NCI-H1930 (cell line): ENCODE data around the gene ASIC4.

Source experiments
- DNase-seq, 2 experiments: peaks; one replicate each; lab custom pipeline; 2025; lab: John Stamatoyannopoulos, UW

Gene ASIC4

DNA sequence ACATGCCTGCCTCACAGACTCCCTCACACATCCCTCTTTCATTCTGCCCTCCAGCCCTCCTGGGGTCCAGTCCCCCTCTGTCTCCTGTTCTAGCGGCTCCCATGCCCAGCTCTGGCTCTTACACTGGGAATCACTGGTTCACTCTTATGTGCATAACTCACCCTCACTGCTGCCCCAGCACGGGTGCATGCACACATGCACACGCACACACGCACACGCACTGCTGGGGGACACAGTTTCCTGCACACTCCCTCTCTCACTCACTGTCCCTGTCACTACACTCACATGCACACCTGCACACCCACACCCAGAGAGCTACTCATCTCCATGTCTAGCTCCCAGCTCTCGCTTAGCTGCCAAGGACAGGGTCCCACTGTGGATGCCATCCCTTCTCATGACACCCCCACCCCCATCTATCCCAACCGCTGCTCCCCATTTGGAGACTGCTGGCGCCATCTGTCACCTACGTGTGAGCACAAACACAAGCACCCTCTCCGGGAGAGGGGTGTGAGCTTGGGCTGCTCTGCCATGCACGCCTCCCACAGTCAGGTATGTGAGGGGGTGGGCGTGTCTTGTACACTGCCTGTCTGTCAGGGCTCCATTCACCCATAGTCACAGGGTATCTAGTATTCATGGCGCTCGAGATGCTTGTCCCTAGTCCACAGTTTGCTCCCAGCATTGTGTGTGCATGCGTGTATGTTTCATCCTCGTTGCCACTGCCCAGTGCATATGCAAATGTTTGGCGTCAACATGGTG lies 1.8 kb downstream of the ASIC4 start:
- no peak for DNase-seq

DNA sequence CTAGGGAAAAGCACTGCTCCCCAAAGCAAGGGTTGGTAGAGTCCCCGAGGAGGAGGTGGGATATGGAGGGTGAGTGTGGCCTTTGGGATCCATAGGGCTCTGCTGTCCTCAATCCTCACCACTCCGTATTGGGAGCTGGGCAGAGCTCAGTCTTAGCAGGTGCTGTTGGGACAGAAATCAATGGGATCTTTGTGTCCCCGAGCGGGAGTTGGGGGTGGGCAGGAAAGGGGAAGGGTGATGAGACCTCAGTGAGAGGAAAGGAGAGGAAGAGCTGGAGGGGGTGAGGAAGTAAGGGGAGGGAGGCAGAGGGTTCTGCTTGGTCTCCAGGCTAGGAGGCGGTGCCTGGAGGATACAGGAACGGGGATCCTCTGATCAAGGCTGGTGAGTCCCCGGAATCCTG lies 2.6 kb downstream of the ASIC4 start:
- DNase-seq = no peak

DNA sequence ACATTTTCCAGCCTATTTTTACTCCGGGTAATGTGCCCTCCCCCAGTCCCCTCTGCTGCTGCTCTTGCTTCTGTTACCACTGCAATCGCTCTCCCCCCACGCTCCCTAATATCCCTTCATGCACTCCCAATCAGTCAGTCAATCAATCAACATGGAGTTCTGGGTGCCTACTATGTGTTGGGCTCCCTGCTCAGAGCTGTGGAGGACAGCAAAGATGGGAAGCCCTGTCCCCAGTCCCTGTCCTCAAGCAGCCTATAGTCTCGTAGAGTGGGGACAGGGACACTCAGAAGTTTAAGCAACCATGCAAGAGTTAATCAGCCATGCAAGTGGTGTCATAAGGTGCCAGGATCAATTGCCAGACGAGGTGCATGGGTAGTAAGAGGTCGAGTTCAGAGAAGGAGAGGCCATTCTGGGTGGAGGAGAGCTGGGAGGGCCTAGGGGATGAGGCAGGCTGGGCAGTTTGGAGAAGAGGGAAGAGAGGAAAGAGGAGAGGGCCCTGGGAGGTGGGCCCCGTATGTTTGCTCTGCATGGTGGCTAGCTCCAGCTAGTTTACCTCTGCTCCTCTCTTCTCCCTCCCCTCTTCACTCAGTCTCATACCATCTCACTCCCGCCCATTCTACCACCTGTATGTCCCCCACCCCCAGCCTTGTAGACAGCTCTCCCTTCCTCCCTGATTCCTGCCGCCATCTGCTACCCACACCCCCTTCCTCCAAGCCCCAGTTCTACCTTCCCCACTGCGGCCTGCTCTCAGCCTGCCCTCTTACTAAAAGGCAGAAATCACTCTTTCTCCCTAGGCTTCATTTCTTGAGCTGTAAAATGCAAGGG lies 3.9 kb downstream of the ASIC4 start:
- DNase-seq = no peak

DNA sequence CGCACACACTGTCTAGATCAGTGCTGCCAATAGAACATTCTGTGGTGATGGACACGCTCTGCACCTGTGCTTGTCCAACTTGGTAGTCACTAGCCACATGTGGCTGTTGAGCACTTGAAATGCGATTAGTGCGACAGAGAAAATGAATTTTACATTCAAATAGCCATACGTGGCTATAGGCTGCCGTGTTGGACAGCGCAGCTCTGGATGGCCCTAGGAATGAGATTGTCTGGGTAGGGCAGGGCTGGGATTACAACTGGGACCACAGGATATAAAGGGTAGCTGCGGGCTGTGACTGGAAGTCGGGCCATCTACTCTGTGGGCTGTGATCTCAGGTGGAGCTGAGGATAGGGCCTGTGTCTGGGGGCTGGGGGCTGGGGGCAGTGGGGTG lies 5.2 kb downstream of the ASIC4 start:
- no peak for DNase-seq

DNA sequence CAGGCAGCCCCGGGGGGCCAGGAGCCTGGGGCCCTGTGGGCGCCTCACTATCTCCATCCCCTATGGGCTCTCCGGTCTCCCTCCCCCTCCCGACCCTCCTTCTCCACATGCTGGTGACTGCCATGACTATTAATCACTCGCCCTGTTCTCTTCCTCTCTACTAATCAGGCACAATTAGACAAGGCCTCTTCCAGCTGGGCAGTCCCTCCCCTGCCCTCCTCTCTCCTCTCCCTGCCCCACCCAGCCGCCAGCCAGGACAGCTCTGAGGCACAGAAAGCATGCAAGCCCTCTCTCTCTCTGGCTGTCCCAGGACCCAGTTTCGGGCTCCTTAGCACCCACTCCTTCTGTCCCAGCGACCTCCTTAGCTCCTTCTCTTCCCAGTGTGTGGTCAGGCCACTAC lies 5.8 kb downstream of the ASIC4 start:
- no peak for DNase-seq

DNA sequence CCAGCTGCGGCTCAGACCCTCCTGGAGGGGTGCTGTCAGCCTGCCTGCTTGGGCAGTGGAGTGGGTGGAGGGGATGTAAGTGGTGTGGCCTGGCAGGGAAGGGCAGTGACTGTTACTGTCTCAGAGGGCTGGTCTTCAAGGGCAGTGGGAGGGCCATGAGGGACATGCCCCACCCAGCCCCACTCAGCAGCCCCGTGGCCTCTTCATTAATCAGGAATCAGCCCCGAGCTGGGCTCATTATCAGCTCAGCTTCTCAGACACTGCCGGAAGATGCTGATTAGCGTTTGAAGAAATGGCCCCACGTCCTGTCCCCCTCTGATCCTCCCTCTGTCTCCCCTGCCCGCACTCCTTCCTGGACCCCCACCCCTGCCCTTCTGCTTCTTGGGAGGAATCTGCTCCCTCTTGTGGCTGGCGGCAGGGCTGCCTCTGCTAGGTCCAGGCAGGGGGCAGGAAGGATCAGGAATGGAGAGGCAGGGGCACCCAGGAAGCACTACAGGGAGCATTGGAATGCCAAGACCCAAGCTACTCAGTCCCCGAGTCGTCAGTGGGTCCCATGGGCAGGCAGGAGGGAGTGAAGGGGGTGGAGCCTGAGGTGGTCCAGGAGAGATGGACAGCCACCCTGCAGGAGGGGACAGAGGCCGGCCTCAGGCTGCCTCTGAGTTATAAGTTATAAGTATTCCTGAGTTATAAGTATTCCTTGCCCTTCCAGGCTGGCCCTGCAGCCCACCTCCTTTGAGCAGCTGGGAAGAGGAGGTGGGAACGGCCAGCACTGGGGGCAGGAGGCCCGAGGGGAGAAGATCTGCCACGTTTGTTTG lies 7.0 kb downstream of the ASIC4 start:
- DNase-seq = peak; percentile 45 to 60

DNA sequence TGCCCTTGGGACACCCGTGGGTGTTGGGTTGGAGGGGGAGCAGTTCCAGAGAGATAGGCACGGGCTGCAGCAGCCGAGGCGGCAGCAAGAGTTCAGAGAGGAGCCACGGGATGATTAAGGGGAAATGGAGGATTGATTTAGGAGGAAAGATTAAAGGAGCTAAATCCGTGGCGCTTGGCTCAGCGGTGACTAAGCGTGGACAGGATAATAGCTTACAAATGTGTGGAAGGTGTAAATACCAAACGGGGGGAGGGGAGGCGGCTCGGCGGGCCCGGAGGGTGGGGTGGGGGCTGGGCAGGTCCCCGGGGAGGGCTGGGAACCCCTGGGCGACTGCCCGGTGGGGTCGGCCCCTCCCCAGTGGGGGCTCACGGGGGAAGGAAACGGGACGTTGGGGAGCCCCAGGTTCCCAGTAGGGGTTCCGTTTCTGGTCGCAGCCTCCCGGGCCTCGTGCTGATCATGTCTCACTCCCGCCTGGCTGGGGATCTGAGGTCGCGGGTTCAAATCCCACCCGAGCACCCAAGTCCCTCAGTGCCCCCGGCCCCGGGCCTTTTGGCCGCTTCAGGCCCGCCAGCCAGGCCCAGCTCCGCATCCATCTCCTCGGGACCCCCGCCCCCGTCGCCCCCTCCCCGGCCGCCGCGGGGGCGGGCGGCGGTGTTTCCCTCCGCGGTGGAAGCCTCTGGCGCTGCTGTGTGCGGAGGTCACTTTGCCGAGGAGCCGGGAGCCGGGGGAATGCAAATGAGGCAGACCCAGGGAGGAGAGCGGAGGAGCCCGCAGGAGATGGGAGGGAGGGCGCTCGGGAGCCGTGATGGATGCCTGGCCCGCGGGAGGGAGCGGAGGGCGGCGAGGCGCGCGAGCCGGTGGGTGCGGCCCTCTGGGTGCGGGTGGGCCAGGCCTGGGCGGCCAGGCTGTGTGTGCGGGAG lies 8.1 kb downstream of the ASIC4 start:
- DNase-seq = no peak

DNA sequence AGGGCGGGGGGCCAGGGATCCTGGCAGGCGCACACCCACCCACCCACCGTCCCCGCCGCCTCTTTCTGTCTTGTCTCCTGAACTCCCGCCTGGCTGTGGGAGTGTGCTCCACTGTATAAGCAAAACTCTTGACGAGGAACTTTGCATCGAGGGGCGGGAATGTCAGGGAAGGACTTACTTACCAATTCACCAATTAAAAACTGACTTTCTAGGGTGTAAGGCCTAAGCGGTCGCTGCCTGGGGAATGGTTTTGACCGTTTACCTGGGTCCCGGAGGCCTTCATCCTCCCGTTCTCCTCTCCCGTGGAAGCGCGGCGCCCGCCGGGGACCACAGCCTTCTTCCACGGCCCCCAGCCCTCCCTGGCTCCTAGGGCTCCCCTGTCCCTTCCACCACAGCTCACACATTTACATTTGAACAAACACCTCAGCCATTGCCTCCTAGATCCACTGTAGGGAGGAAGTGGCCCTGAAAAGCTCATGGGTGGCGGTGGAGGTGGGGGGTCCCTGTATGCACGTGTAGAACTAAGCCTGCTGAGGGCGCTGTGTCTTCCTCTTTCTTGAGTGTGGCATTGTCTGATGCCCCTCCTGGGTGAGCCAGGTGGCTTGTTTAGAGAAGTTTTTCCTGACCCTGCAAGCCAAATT lies 8.9 kb downstream of the ASIC4 start:
- DNase-seq = no peak

DNA sequence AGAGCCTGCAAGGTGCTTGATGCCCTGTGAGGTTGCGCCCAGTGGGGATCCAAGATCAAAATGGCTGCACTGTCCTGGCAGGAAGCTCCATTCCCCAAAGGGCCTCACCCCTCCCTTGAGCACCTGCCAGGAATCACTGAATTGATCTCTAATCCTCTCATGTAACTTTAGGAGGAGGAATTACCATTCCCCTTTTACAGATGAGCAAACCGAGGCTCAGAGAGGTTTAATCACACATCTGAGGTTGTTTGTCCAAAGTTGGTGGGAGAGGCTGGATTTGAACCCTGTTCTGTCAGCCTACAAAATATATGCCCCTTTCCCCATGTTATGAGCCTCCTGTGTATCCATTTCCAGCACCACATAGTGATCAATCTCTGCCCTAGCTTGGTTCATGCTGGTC lies 10.5 kb downstream of the ASIC4 start:
- no peak for DNase-seq

DNA sequence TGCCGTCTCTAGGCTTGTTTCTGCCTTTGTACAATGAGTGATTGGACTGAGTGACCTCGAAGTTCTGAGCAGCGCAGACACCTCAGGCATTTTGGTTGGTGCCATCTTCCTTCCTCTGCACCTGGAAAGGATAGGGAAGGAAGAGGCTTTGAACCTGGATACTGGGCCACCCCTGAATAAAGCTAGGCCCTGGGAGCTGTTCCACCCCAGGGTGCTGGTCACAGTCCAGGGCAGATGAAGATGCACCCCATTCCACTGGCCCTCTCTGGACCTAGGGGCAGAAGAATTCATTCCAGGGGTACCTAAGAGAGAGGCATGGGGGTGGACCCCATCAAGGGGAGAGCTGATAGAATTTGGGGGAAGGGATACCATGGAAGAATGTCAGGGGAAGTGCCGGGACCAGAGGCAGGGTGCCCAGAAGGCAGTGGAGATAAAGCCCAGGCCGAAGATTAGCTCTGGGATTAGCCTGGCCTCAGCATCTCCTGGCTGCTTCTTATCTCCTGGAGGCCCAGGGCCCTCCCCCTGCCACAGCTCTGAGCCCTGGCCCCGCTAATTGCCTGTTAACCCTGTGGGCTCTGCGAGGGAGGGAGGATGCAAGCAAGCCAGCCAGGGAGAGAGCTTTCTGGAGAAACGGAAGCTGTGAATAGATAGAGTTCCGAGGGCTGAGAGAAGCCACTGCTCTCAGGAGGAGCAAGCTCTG lies 11.4 kb downstream of the ASIC4 start:
- no peak for DNase-seq

DNA sequence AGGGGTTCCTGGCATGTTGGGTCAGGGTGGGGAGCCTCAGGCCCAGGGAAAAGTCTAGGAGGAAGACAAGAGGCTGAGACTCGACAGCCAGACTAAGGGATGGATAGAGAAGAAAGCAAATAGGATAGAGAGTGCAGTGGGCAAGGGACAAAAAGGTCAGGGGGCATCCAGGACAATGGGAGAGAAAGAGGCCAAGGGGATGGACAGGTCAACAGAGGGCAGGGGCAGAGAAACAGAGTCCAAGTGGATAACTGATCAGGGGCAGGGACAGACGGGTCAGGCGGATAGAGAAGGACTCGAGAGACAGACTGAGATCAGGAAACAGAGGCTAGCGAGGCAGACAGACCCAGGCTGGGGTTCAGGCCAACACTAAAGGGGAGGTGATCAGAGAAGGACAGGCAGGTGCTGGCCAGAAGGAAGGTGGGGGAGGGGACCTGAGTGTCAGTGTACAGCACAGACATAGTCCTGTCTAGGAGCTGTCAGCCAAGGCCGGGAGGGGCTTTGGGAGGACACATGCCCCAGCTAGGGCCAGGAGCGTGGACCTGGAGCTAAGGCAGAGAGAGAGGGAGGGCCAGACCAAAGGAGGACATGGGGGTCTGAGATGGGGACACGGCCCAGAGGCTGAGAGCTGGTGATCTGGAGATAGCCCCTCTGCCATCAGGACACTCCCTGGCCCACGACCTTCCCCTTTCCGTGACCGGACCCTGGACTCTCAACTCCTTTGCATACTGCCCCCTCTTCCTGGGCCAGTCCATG lies 12.2 kb downstream of the ASIC4 start:
- no peak for DNase-seq

DNA sequence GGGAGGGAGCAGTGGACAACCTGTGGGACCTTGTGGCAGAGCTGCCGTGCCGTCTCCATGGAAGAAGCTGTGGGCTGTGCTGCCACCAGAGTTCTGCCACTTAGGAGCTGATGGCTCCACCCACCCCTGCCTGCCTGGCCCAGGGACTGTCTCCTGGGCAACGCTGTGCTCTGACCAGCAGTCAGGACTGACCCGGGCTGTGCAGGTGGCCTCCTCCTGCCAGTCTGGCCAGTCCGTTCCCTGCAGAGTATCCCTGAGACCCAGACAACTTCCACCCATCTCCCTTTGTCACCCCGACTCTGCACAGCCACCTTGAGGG lies 12.8 kb downstream of the ASIC4 start:
- DNase-seq = no peak

DNA sequence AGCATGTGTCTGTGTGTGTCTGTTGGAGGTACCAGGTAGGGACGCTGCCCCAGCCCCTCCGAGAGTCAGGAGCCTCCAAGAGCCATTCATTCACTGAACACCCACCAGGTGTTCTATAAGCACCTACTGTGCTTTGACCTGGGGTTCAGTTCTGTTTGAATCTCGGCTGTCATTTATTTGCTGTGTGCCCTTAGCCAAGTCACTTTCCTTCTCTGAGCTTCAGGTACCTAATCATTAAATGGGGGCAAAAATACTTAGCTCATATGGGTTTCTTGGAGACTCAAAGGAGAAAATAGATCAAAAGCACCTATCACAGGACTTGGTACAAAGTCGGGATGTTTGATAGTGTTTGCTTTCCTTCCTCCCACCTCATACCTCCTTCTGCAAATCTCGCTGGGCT lies 13.2 kb downstream of the ASIC4 start:
- no peak for DNase-seq

DNA sequence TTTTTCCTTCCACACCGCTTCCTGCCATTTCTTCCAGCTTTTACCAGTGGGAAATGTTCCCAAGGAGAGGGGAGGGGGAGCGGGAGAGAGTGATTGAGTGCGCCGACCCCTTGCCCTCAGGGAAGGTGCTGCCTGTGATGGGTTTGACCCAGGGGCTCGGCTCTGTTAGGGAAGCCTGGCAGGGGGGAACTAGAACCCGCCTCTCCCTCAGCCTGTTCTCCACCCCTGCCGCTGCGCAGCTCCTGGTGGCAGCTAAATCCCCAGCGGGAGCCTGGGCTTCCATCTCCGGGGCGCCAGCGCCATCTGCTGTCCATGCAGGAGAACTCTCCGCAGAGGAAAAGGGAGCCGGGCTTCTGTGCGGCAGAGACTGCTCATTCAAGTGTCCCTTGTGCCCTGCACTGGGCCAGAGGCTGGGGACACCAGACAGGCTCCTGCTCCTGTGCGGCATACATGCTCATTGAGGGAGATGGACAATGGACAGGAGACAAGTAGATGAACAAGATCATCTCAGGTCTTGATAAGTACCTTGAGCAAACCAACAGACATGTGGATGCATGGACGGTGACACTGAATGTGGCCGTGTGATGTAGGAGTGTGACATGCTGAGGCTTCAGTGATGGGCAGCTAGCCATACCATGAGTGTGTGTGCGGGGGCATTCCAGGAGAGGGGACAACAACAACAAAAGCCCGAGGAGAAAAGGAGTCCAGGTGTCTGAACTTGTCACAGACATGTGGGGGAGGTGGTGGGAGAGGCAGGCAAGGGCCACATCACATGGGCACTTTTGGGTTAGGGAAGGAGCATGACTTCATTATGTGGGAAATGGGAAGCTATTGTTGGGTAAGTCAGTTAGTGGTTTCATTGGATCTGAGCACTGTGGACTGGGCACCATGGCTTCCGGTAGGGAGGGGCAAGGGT lies 16.0 kb downstream of the ASIC4 start:
- peak; percentile 54 to 80 for DNase-seq

DNA sequence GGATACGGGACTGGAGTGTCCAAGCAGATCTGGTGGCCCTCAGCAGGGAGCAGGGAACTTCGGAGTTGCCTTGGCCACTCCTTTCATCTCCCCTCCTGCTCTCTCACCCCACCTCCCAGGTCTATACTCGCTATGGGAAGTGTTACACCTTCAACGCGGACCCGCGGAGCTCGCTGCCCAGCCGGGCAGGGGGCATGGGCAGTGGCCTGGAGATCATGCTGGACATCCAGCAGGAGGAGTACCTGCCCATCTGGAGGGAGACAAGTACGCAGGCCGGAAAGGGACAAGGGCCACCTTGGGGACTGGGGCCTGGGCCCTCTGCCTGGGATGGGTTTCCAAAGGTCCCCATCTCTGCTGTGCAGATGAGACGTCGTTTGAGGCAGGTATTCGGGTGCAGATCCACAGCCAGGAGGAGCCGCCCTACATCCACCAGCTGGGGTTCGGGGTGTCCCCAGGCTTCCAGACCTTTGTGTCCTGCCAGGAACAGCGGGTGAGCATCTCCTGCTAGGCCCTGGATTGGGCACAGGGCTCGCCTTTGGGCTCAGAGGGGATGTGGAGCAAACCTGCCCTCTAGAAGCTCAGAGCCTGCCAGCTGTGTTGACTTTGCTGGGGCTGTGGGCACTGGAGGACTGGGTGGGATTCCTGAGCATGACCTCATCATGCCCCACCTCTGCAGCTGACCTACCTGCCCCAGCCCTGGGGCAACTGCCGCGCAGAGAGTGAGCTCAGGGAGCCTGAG lies 17.5 kb downstream of the ASIC4 start:
- no peak for DNase-seq

DNA sequence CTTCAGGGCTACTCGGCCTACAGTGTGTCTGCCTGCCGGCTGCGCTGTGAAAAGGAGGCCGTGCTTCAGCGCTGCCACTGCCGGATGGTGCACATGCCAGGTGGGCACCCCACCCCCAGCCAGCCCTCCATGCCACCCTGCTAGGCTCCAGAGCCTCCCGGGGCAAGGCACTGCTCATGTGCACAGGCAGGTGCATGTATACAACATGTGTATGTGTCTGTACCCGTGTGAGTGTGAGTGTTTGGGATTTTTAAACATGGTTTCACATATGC lies 18.0 kb downstream of the ASIC4 start:
- DNase-seq = no peak

DNA sequence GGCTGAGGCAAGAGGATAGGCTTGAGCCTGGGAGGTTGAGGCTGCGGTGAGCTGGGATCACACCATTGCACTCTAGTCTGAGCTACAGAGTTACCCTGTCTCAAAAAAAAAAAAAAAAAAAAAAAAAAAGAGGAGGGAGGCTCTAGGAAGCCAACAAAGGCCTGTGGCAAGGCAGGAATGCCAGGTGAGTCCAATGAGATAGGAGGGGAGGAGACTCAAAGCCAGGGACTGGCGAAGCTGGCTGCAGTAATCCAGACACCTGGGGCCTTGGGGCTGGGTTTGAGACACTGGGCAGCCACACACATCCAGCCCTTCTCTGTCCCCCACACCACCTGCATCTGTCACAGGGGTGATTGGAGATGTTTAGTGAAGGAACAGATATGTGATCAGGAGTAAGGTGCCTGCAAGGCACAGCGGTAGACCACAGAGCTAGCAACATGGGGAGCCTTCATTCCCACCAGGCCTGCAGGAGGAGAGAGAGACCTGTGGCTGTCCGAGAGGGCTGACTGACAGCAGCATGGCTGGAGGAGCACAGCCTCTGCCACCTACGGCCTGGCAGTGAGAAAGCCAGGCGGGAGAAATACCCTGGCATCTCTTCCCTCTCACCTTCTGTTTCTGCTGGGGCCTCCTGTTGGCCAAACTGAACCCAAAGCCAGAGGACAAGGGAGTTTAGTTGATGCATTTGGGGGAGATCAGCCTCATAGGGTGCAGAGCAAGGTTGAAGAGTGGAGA lies 19.8 kb downstream of the ASIC4 start:
- no peak for DNase-seq

DNA sequence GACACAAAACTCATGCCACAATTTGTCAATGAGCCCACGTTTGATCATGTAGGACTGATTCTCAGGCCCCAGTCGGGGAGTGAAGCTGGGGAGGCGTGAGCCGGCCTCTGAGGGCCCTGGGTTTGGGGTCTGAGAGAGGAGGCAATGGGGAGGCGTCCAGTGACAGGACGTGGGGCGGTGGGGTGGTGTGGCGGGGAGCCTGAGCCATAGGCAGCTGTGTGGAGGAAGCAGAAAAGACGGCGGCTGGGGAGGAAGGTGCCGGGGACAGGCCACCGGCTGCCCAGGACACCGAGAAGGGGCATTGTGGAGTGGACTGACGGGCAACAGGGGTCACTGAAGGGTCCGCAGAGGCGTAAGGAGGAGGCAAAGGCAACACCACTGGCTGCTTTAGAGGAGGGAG lies 22.1 kb downstream of the ASIC4 start:
- no peak for DNase-seq
